RWPE1 (cell line): ENCODE data around the gene DUSP14.
A peak's percentile ranks its signal among the peaks of the same experiment; 100 is the strongest.
"Not testable (repeated sequence)": the region's sequence is repeated elsewhere in the genome, so short reads cannot be mapped to it uniquely, and the experiment has no call there.

Source experiments
- CTCF ChIA-PET: fragments of 350-600 bp; sonication (Branson Sonifier 250); formaldehyde crosslinking; extraction: SDS; loops from one replicate; lab custom pipeline; 2021; lab: Yijun Ruan, JAX
- POLR2A ChIA-PET: fragments of 400-600 bp; formaldehyde crosslinking; extraction: SDS; loops from one replicate; lab custom pipeline; 2020; ENCODE audit warnings: antibody characterized with exemption; ENCODE audit not compliant: low non-redundant PET; lab: Yijun Ruan, JAX
- DNase-seq: peaks from one replicate; pipeline ENCODE4 v3.0.0; 2012; ENCODE audit warnings: low spot score
- H3K27ac ChIP-seq: fragments of 450-650 bp; 2 replicates; pipeline ENCODE4 v1.5.1; 2017
- TF ChIP-seq, protein P1 (sequence below): fragments of 450-650 bp; conservative IDR thresholded peaks from 2 replicates; pipeline ENCODE4 v1.5.1; 2017; ENCODE audit warnings: low read depth, mild to moderate bottlenecking

Gene DUSP14

DNA sequence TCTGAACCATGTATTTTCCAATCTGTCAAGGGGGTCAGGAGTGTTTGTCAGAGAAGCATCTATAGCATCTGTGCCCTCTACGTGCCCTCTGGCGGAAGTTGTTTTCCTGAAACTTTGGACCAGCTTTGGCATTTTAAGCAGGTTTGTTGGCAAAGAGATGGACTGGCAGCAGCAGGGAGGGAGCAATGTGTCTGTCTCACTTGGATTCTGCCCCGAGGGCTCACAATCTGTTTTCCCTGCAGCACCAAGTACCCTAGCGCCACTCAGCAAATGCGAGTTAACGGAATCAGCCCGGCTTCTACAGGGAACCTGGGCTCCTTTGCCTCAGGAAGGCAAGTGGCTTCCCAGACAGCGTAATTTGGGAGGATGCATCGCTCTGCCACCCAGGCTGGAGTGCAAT lies 17.4 kb downstream of the DUSP14 start:
- ChIA-PET POLR2A (no interaction called here), CTCF (interaction anchor here (0.6 to 1.3 kb wide), 4 partner anchors 8 to 20 kb away, joined by 3 to 4 read pairs (median 3); no protein-coding TSS in a partner anchor)
- no peak for DNase-seq
- peak overlapping the region; percentile 48 for H3K27ac ChIP-seq
- TF ChIP-seq, protein P1, sequence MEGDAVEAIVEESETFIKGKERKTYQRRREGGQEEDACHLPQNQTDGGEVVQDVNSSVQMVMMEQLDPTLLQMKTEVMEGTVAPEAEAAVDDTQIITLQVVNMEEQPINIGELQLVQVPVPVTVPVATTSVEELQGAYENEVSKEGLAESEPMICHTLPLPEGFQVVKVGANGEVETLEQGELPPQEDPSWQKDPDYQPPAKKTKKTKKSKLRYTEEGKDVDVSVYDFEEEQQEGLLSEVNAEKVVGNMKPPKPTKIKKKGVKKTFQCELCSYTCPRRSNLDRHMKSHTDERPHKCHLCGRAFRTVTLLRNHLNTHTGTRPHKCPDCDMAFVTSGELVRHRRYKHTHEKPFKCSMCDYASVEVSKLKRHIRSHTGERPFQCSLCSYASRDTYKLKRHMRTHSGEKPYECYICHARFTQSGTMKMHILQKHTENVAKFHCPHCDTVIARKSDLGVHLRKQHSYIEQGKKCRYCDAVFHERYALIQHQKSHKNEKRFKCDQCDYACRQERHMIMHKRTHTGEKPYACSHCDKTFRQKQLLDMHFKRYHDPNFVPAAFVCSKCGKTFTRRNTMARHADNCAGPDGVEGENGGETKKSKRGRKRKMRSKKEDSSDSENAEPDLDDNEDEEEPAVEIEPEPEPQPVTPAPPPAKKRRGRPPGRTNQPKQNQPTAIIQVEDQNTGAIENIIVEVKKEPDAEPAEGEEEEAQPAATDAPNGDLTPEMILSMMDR, result no peak

DNA sequence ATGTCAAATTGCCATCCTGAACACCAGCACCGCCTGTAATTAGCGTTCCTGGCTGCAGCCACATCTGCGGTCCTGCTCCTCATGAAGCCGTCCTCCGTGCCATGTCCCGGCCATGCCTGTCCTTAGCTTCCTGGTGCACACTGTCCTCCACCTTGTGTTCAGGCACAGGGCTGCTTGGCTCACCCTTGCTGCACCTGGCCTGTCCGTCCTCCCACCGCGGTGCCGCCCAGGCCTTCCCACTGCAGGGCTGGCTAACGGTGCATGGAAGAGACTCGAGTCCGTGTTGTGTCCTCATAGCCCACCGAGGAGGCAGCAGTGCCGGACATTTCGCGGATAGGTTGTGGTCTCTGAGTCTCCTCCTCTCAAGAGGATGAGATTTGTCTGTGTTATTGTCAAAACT lies 20.4 kb downstream of the DUSP14 start:
- TF ChIP-seq, protein P1, result no peak
- ChIA-PET CTCF (interaction anchor here (0.7 kb wide), 1 partner anchor 63 kb away, joined by 3 read pairs; no protein-coding TSS in a partner anchor), POLR2A (no interaction called here)
- H3K27ac ChIP-seq, result peak overlapping the region; percentile 19
- DNase-seq, result no peak

DNA sequence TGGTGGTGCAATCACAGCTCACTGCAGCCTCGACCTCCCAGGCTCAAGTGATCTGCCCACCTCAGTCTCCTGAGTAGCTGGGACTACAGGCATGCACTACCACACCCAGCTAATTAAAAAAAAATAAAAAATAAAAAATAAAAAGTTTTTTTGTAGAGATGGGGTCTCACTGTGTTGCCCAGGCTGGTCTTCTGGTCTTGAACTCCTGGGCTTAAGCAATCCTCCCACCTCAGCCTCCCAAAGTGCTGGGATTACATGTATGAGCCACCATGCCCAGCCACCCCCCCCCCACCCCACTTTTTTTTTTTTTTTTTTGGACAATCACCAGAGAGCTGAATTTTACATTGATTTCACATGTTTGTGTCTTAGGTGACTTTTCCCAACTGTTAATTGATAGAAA lies 22.0 kb downstream of the DUSP14 start:
- POLR2A ChIA-PET, result interaction anchor here (0.6 kb wide), 1 partner anchor 21 kb away, joined by 3 read pairs; no protein-coding TSS in a partner anchor

DNA sequence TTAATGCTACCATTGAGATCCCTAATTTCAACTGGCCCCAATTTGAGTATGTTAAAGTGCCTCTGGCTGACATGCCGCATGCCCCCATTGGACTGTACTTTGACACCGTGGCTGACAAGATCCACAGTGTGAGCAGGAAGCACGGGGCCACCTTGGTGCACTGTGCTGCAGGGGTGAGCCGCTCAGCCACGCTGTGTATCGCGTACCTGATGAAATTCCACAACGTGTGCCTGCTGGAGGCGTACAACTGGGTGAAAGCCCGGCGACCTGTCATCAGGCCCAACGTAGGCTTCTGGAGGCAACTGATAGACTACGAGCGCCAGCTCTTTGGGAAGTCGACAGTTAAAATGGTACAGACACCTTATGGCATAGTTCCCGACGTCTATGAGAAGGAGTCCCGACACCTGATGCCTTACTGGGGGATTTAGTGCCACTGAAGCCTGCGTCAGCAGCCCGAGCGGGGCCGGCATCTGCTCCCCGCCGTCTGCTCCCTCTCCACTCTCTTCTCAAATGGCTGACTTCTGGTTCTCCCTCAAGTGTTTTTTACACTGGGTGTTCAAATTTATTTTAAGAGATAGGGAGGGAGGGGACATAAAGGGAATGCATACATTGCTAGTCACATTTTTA lies 22.9 kb downstream of the DUSP14 start:
- peak overlapping the region; percentile 33 for H3K27ac ChIP-seq
- POLR2A ChIA-PET, result no interaction called here
- CTCF ChIA-PET, result interaction anchor here (1.3 kb wide), 1 partner anchor 15 kb away, joined by 3 read pairs; no protein-coding TSS in a partner anchor
- TF ChIP-seq, protein P1, result no peak
- no peak for DNase-seq

More for the DNA sequence above, 22.0 kb downstream of the DUSP14 start:
- H3K27ac ChIP-seq, DNase-seq: not testable (repeated sequence)
- CTCF ChIA-PET, result interaction anchor here (0.6 to 0.7 kb wide), 2 partner anchors 330 to 767 kb away, joined by 3 read pairs; no protein-coding TSS in a partner anchor

DNA sequence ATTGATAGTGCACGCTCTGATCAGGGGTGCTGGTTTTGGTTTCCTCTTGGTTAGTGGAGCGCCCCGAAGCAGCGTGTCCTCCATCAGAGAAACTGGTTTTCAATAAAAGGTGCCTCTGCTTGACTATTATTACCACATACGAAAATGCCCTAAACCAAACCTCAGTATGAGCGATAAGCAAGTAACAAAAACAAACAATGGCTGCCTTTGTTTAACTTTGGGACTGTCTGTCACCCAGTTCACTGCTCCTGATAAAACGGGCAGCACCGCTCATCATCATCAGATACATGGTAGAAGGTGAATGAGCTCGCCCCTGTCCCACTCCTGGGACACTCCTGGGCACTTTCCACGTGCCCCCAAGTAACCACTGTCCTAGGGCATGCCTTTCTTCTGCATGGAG lies 24.0 kb downstream of the DUSP14 start:
- CTCF ChIA-PET, result interaction anchor here (0.7 to 1.3 kb wide), 2 partner anchors 14 to 140 kb away, joined by 3 read pairs; no protein-coding TSS in a partner anchor
- TF ChIP-seq, protein P1, result no peak
- POLR2A ChIA-PET, result no interaction called here
- no peak for DNase-seq
- peak overlapping the region; percentile 38 for H3K27ac ChIP-seq

DNA sequence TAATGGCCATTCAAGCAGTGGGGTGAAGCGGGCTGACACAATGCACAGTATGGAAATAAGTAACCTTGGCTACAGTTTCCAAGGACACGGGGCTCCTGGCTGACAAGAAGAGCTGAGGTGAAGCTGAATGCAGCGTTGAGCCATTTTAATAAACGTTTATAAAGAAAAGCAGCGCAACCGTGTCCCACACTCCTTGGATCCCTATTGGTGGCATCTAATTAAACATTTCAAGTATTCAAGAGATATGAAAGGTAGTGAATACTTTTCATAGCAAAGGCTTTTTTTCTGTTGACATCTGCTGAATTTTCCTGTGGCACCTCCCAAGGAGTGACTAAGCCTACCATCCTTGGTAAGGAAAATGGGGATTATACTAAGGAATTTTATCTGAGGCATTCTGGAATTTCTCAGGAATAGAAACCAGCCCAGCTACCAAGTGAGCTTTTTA lies 26.5 kb downstream of the DUSP14 start:
- peak; percentile 27 for DNase-seq
- peak overlapping the region; percentile 72 for H3K27ac ChIP-seq
- TF ChIP-seq, protein P1, result no peak
- CTCF ChIA-PET, result interaction anchor here (1.8 kb wide), 1 partner anchor 143 kb away, joined by 5 read pairs; no protein-coding TSS in a partner anchor
- POLR2A ChIA-PET, result no interaction called here

DNA sequence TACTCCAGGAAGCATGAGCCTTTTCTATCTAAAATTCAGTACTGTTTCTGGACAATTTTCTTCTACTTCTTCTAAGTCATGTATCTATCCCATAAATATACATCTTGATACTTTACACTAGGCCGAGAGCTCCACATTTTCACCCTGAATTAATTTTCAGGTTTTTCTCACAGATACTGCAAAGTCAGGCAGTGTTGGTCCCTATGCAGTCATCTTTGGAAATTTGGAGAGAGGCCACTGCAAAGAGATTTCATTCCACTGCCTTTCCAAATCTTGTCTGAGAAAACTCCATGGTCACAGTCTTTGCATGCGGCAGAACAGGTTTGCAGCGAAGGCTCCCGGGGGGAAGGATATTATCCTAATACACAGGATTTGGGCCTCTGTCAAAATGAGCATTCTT lies 28.2 kb downstream of the DUSP14 start:
- H3K27ac ChIP-seq, result no peak overlapping the region
- CTCF ChIA-PET, result interaction anchor here (0.6 to 2.6 kb wide), 4 partner anchors 10 to 145 kb away, joined by 3 to 14 read pairs (median 4); no protein-coding TSS in a partner anchor
- no peak for DNase-seq
- TF ChIP-seq, protein P1, result no peak
- POLR2A ChIA-PET, result no interaction called here
